HEK293T (cell line): ENCODE data around the gene ADCY2.

Experiments
- CTCF ChIA-PET: fragments of 350-600 bp; formaldehyde crosslinking; extraction: SDS; loops from one replicate; lab custom pipeline; 2021; ENCODE audit warnings: antibody characterized with exemption, inconsistent platforms; lab: Yijun Ruan, JAX
- POLR2A ChIA-PET: fragments of 350-600 bp; formaldehyde crosslinking; extraction: SDS; loops from one replicate; lab custom pipeline; 2020; ENCODE audit warnings: antibody characterized with exemption, inconsistent platforms; lab: Yijun Ruan, JAX
- DNase-seq: peaks from one replicate; pipeline ENCODE4 v3.0.0; 2012; ENCODE audit warnings: mixed read lengths; ENCODE audit errors: extremely low spot score
- ARNT ChIP-seq: fragments of 450-650 bp; IDR thresholded peaks from 2 replicates; pipeline ENCODE4 v1.6.1; 2017; ENCODE audit warnings: mild to moderate bottlenecking
- BHLHE40 ChIP-seq: fragments of 450-650 bp; IDR thresholded peaks from 2 replicates; pipeline ENCODE4 v1.6.1; 2016; ENCODE audit warnings: mild to moderate bottlenecking, moderate library complexity, borderline replicate concordance
- CTBP1 ChIP-seq: fragments of 450-650 bp; IDR thresholded peaks from 2 replicates; pipeline ENCODE4 v1.6.1; 2016; ENCODE audit warnings: borderline replicate concordance
- ELF4 ChIP-seq: fragments of 450-650 bp; IDR thresholded peaks from 2 replicates; pipeline ENCODE4 v1.6.1; 2017; ENCODE audit warnings: antibody characterized with exemption
- FOXA1 ChIP-seq: fragments of 450-650 bp; IDR thresholded peaks from 2 replicates; pipeline ENCODE4 v1.6.1; 2016; ENCODE audit warnings: mild to moderate bottlenecking
- FOXK2 ChIP-seq: fragments of 450-650 bp; IDR thresholded peaks from 2 replicates; pipeline ENCODE4 v1.6.1; 2016; ENCODE audit warnings: mild to moderate bottlenecking
- FOXM1 ChIP-seq: fragments of 450-650 bp; IDR thresholded peaks from 2 replicates; pipeline ENCODE4 v1.6.1; 2017; ENCODE audit warnings: mild to moderate bottlenecking, borderline replicate concordance
- HDGF ChIP-seq: fragments of 450-650 bp; IDR thresholded peaks from 2 replicates; pipeline ENCODE4 v1.6.1; 2017; ENCODE audit warnings: antibody characterized with exemption, borderline replicate concordance
- L3MBTL2 ChIP-seq: fragments of 450-650 bp; conservative IDR thresholded peaks from 2 replicates; pipeline ENCODE4 v1.6.1; 2016; ENCODE audit warnings: mild to moderate bottlenecking
- LEF1 ChIP-seq: fragments of 450-650 bp; IDR thresholded peaks from 2 replicates; pipeline ENCODE4 v1.6.1; 2017; ENCODE audit warnings: mild to moderate bottlenecking, borderline replicate concordance
- NFRKB ChIP-seq: fragments of 450-650 bp; IDR thresholded peaks from 2 replicates; pipeline ENCODE4 v1.6.1; 2016; ENCODE audit warnings: mild to moderate bottlenecking, moderate library complexity
- PKNOX1 ChIP-seq: fragments of 450-650 bp; IDR thresholded peaks from 2 replicates; pipeline ENCODE4 v1.6.1; 2016
- SP1 ChIP-seq: fragments of 450-650 bp; IDR thresholded peaks from 2 replicates; pipeline ENCODE4 v1.6.1; 2017
- SUZ12 ChIP-seq: fragments of 450-650 bp; IDR thresholded peaks from 2 replicates; pipeline ENCODE4 v1.6.1; 2016; ENCODE audit warnings: mild to moderate bottlenecking
- TARDBP ChIP-seq: fragments of 450-650 bp; IDR thresholded peaks from 2 replicates; pipeline ENCODE4 v1.6.1; 2016
- ZNF384 ChIP-seq: fragments of 450-650 bp; IDR thresholded peaks from 2 replicates; pipeline ENCODE4 v1.6.1; 2016

ADCY2 gene

GRCh38 chr5:7844901-7845300 is 449.0 kb downstream of the ADCY2 start:
- DNase-seq, result no peak
- TF ChIP-seq SP1 (no peak), FOXM1 (no peak), ZNF384 (no peak), LEF1 (no peak), BHLHE40 (no peak), TARDBP (no peak), NFRKB (no peak), PKNOX1 (no peak), FOXA1 (no peak), L3MBTL2 (no peak), HDGF (no peak), FOXK2 (no peak), ARNT (no peak), ELF4 (no peak), SUZ12 (no peak), CTBP1 (no peak)
- ChIA-PET POLR2A (interaction anchor here (1.4 kb wide), 1 partner anchor 24 kb away, joined by 3 read pairs; the partner anchor contains the start of genes FASTKD3 and MTRR), CTCF (interaction anchor here (2.7 kb wide), 1 partner anchor 29 kb away, joined by 9 read pairs; no protein-coding TSS in a partner anchor)

- no peak for DNase-seq
- CTCF ChIA-PET, result interaction anchor here (2.3 to 2.7 kb wide), 2 partner anchors 10 to 29 kb away, joined by 8 to 9 read pairs; no protein-coding TSS in a partner anchor
- no peak for TF ChIP-seq PKNOX1
- TF ChIP-seq ARNT, result no peak
- no peak for TF ChIP-seq L3MBTL2
- no peak for TF ChIP-seq SP1
- no peak for TF ChIP-seq CTBP1
- TF ChIP-seq HDGF, result no peak
- no peak for TF ChIP-seq FOXK2
- no peak for TF ChIP-seq FOXA1
- no peak for TF ChIP-seq ELF4
- no peak for TF ChIP-seq TARDBP
- TF ChIP-seq LEF1, result no peak
- no peak for TF ChIP-seq BHLHE40
- no peak for TF ChIP-seq ZNF384
- TF ChIP-seq NFRKB, result no peak
- POLR2A ChIA-PET, result interaction anchor here (1.4 kb wide), 1 partner anchor 23 kb away, joined by 3 read pairs; the partner anchor contains the start of genes FASTKD3 and MTRR
Measured at GRCh38 chr5:7845557-7845956, 449.6 kb downstream of the ADCY2 start.

- POLR2A ChIA-PET, result no interaction called here
- CTCF ChIA-PET, result interaction anchor here (2.3 to 2.7 kb wide), 2 partner anchors 10 to 30 kb away, joined by 8 to 9 read pairs; no protein-coding TSS in a partner anchor
- DNase-seq, result no peak
- TF ChIP-seq CTBP1 (no peak), LEF1 (no peak), HDGF (no peak), ELF4 (no peak), NFRKB (no peak), PKNOX1 (no peak), ZNF384 (no peak), FOXA1 (no peak), L3MBTL2 (no peak), BHLHE40 (no peak), TARDBP (no peak), FOXK2 (no peak), SUZ12 (no peak)
Measured at GRCh38 chr5:7846327-7846726, 450.4 kb downstream of the ADCY2 start.

GRCh38 chr5:7848296-7848695 is 452.4 kb downstream of the ADCY2 start:
- ChIA-PET CTCF (interaction anchor here (0.8 kb wide), 1 partner anchor 1083 kb away, joined by 5 read pairs; no protein-coding TSS in a partner anchor), POLR2A (interaction anchor here (1.7 kb wide), 1 partner anchor 21 kb away, joined by 4 read pairs; the partner anchor contains the start of genes FASTKD3 and MTRR)
- DNase-seq, result no peak
- TF ChIP-seq SUZ12 (no peak), ELF4 (no peak), TARDBP (no peak)

GRCh38 chr5:7849681-7850394 is 453.9 kb downstream of the ADCY2 start:
- POLR2A ChIA-PET, result interaction anchor here (1.2 kb wide), 1 partner anchor 19 kb away, joined by 5 read pairs; the partner anchor contains the start of genes FASTKD3 and MTRR

More at GRCh38 chr5:7849681-7850394, 453.9 kb downstream of the ADCY2 start:
- DNase-seq, result no peak
- CTCF ChIA-PET, result no interaction called here
- TF ChIP-seq CTBP1 (no peak), BHLHE40 (no peak), HDGF (no peak), PKNOX1 (no peak), ARNT (no peak), TARDBP (no peak), LEF1 (no peak), FOXK2 (no peak), NFRKB (no peak), SUZ12 (no peak), FOXA1 (no peak), SP1 (no peak), ZNF384 (no peak), L3MBTL2 (no peak), FOXM1 (no peak), ELF4 (no peak)
